ENCODE data around the gene NCK2. TPM values are rescaled to one million over a fixed set of nuclear protein-coding genes. Genes with fewer than 3 reads are reported as not detected.
A peak's percentile ranks its signal among the peaks of the same experiment; 100 is the strongest.

NCK2 gene
- total and polyA plus RNA-seq, 2 of the 4 experiments (the other 2 are of a cell fraction), result 15.8 to 22.2 TPM

GRCh38 chr2:105768961-105769452 is 24.3 kb downstream of the NCK2 start:
- H3K79me1 ChIP-seq (ENCODE audit: low read depth in 1 of 2, low read length in 2 of 2), result peaks cover 36 to 78% of the 10 kb centered on the region in 2 experiments
- H3K4me2 ChIP-seq (ENCODE audit: low read depth, low read length), result no peak overlapping the region
- H2AK9ac ChIP-seq (replicated peaks; ENCODE audit: low read depth, low read length, poor library complexity), result no peak overlapping the region
- no peak overlapping the region for H3K18ac ChIP-seq (ENCODE audit: low read depth, low read length)
- TF ChIP-seq MAFK (IDR thresholded peaks at IDR 0.05; ENCODE audit: low read depth, low read length), result peak; percentile 30; the same call in 1 of the 2 replicates
- no peak for TF ChIP-seq POLR2A (IDR thresholded peaks at IDR 0.05; ENCODE audit: low read depth, low read length)
- no peak overlapping the region for H3K56ac ChIP-seq (ENCODE audit: extremely low read depth, insufficient read depth, low read length)
- dilution Hi-C loops (cut with HindIII; ENCODE audit: low sequenced_read_pairs, unreplicated experiment), result no loop called here
- no peak overlapping the region for H4K8ac ChIP-seq (ENCODE audit: low read depth in 2 of 2, low read length in 2 of 2)
- no peak overlapping the region for H2BK5ac ChIP-seq (ENCODE audit: low read depth, low read length, poor library complexity, severe bottlenecking)
- H3K4me3 ChIP-seq (ENCODE audit: insufficient read depth, low read depth, low read length), result no peak overlapping the region
- H2BK120ac ChIP-seq (ENCODE audit: low read depth, low read length), result no peak overlapping the region
- BruUV-seq (replicated peaks), result no TSS peak
- in situ Hi-C loops (cut with MboI; ENCODE audit: low sequenced_read_pairs), result no loop called here
- no peak overlapping the region for H2BK20ac ChIP-seq (ENCODE audit: low read depth, low read length)
- H3K4ac ChIP-seq (ENCODE audit: low read depth, low read length), result no peak overlapping the region
- H3K36me3 ChIP-seq (ENCODE audit: control insufficient read depth, insufficient read depth, low read length), result peaks cover 5% of the 10 kb centered on the region
- ChIA-PET CTCF (interaction anchor here (0.9 to 1.2 kb wide), 3 partner anchors 14 to 139 kb away, joined by 3 to 4 read pairs (median 3); no protein-coding TSS in a partner anchor), POLR2A (ENCODE audit: unreplicated experiment) (no interaction called here)
- no peaks in the 10 kb centered on the region for H3K27me3 ChIP-seq (ENCODE audit: control insufficient read depth, insufficient read depth, low read length)
- H3K9me3 ChIP-seq (ENCODE audit: control insufficient read depth, insufficient read depth, low read length), result no peaks in the 10 kb centered on the region
- DNase-seq, result peak; percentile 46
- no peak overlapping the region for H3K23ac ChIP-seq (ENCODE audit: low read depth, low read length)
- H3K27ac ChIP-seq (ENCODE audit: insufficient read depth, low read length), result no peak overlapping the region
- peaks cover 3% of the 10 kb centered on the region; the same call in 1 of the 2 replicates for H3K4me1 ChIP-seq (ENCODE audit: control insufficient read depth, insufficient read depth, low read length)
- H3K9ac ChIP-seq (ENCODE audit: low read depth, low read length), result no peak overlapping the region
- intact Hi-C loops (cut with micrococcal nuclease), result no loop called here
- peaks cover 51% of the 10 kb centered on the region for H4K20me1 ChIP-seq (ENCODE audit: insufficient read depth, low read length)
- no peak overlapping the region for H2AFZ ChIP-seq (replicated peaks; ENCODE audit: low read length, poor library complexity)
- H2BK15ac ChIP-seq (ENCODE audit: low read depth, low read length), result no peak overlapping the region
- no peak overlapping the region for H4K5ac ChIP-seq (ENCODE audit: low read depth, low read length)
- H3K14ac ChIP-seq (replicated peaks; ENCODE audit: low read depth, low read length), result no peak overlapping the region
- H2AK5ac ChIP-seq (ENCODE audit: low read depth, low read length), result no peak overlapping the region
- WGBS, 2 experiments (ENCODE audit: extremely low coverage in 2 of 2, insufficient read length in 1 of 2), result no CpG with 5 or more reads among the region's 6 CpGs
- H3K9me1 ChIP-seq (ENCODE audit: insufficient read depth, low read length), result peaks cover 8% of the 10 kb centered on the region
- peak; percentile 46 for ATAC-seq (ENCODE audit: low read depth)
- no peak overlapping the region for H4K91ac ChIP-seq (ENCODE audit: insufficient read depth, low read depth, low read length)

Data from IMR-90 (cell line).